NT2/D1 (cell line): ENCODE data around the gene USF1.

Experiments
- SUZ12 ChIP-seq: IDR thresholded peaks from 2 replicates; pipeline ENCODE4 v1.6.1; 2011; ENCODE audit not compliant: insufficient read length, insufficient read depth; ENCODE audit errors: extremely low read depth
- ZNF274 ChIP-seq: IDR thresholded peaks from 2 replicates; pipeline ENCODE4 v1.6.1; 2011; ENCODE audit warnings: mild to moderate bottlenecking, low read depth, low read length

DNA sequence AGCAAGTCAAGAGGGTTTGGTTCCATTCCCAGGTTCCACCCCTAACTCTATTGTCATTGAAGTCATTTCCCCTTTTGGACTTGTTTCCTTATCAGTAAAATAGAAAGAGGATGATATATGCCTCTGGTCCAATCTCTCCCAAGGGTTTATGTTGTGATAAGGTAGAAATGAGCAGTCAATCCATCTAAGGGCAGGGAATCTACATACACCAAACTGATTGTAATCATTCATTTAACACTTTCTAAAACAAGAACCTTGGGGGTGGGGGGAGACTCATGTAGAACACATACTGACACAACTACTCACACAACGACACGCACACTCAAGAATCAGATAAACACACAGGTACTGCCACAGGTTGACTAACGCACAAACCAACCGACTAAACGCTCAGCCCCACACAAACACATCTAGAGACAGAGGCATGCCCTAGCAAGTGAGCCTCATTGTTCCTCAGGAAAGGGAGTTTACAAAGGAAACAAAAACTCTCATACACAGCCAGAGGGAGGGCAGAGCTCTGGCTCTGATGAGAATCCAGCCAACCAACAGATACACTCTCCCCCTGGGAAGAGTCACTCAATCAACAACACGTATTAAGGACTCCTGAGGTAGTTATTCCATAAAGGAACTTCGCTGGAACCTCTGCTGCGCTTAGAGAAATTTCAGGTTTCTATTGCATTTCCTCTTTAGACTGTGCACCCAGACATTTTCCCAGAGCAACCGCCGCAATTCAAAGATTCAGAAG is 25.9 kb downstream of the USF1 start:
- TF ChIP-seq ZNF274: no peak
- no peak for TF ChIP-seq SUZ12
